Ammon's horn (tissue), 1 donor: ENCODE data around the gene APPBP2.
"Not testable (repeated sequence)": the region's sequence is repeated elsewhere in the genome, so short reads cannot be mapped to it uniquely, and the experiment has no call there.

Source experiments
- DNase-seq: peaks from one replicate; pipeline ENCODE4 v3.0.0-alpha.2; 2016; ENCODE audit warnings: low spot score

Gene APPBP2

GRCh38 chr17:60495260-60495659 is 30.8 kb downstream of the APPBP2 start:
- DNase-seq: no peak

GRCh38 chr17:60493847-60494321 is 32.2 kb downstream of the APPBP2 start:
- no peak for DNase-seq

- DNase-seq: no peak
Observed at GRCh38 chr17:60491771-60492170, 34.3 kb downstream of the APPBP2 start.

GRCh38 chr17:60490594-60490993 is 35.4 kb downstream of the APPBP2 start:
- not testable (repeated sequence) for DNase-seq

- DNase-seq: peak; percentile 75
Observed at GRCh38 chr17:60481604-60482003, 44.4 kb downstream of the APPBP2 start.

- no peak for DNase-seq
Observed at GRCh38 chr17:60473788-60474187, 52.3 kb downstream of the APPBP2 start.

GRCh38 chr17:60472449-60472848 is 53.6 kb downstream of the APPBP2 start:
- no peak for DNase-seq

GRCh38 chr17:60471451-60471850 is 54.6 kb downstream of the APPBP2 start:
- DNase-seq: no peak

GRCh38 chr17:60468371-60468770 is 57.7 kb downstream of the APPBP2 start:
- no peak for DNase-seq

- DNase-seq: no peak
Observed at GRCh38 chr17:60464343-60464742, 61.7 kb downstream of the APPBP2 start.

- no peak for DNase-seq
Observed at GRCh38 chr17:60463157-60463835, 62.7 kb downstream of the APPBP2 start.

- DNase-seq: no peak
Observed at GRCh38 chr17:60461584-60461983, 64.5 kb downstream of the APPBP2 start.

- no peak for DNase-seq
Observed at GRCh38 chr17:60457148-60457547, 68.9 kb downstream of the APPBP2 start.

GRCh38 chr17:60455378-60455777 is 70.7 kb downstream of the APPBP2 start:
- no peak for DNase-seq

- no peak for DNase-seq
Observed at GRCh38 chr17:60451965-60452364, 74.1 kb downstream of the APPBP2 start.

- no peak for DNase-seq
Observed at GRCh38 chr17:60451071-60451470, 75.0 kb downstream of the APPBP2 start.

GRCh38 chr17:60447375-60447774 is 78.7 kb downstream of the APPBP2 start:
- no peak for DNase-seq

GRCh38 chr17:60445144-60445543 is 80.9 kb downstream of the APPBP2 start:
- DNase-seq: no peak

- DNase-seq: no peak
Observed at GRCh38 chr17:60443713-60444112, 82.3 kb downstream of the APPBP2 start.

- DNase-seq: peak; percentile 62
Observed at GRCh38 chr17:60442271-60443173, 83.5 kb downstream of the APPBP2 start.

- no peak for DNase-seq
Observed at GRCh38 chr17:60439501-60439900, 86.5 kb downstream of the APPBP2 start.

- DNase-seq: no peak
Observed at GRCh38 chr17:60436676-60437075, 89.4 kb downstream of the APPBP2 start.
